Keratinocyte (primary cell): Measurements from ENCODE around the gene GALNT9.

Experiments
- EZH2 ChIP-seq: IDR thresholded peaks from one replicate; pipeline ENCODE4 v1.6.1; 2012; ENCODE audit warnings: inconsistent platforms, mild to moderate bottlenecking, low read length, moderate library complexity
- TF ChIP-seq, protein P1 (sequence below), 3 experiments: IDR thresholded peaks in 1 of 3; conservative IDR thresholded peaks in 1 of 3; optimal IDR thresholded peaks in 1 of 3; 2 replicates in 2 of 3; 3 replicates in 1 of 3; pipeline versions ENCODE3 to v1.5.1; 2011; ENCODE audit warnings: low read length in 3 of 3, mild to moderate bottlenecking in 3 of 3, moderate library complexity in 2 of 3, control low read depth in 1 of 3, inconsistent platforms in 1 of 3; ENCODE audit not compliant: insufficient read depth in 2 of 3; ENCODE audit errors: extremely low read depth in 1 of 3

- TF ChIP-seq, protein P1, sequence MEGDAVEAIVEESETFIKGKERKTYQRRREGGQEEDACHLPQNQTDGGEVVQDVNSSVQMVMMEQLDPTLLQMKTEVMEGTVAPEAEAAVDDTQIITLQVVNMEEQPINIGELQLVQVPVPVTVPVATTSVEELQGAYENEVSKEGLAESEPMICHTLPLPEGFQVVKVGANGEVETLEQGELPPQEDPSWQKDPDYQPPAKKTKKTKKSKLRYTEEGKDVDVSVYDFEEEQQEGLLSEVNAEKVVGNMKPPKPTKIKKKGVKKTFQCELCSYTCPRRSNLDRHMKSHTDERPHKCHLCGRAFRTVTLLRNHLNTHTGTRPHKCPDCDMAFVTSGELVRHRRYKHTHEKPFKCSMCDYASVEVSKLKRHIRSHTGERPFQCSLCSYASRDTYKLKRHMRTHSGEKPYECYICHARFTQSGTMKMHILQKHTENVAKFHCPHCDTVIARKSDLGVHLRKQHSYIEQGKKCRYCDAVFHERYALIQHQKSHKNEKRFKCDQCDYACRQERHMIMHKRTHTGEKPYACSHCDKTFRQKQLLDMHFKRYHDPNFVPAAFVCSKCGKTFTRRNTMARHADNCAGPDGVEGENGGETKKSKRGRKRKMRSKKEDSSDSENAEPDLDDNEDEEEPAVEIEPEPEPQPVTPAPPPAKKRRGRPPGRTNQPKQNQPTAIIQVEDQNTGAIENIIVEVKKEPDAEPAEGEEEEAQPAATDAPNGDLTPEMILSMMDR (optimal IDR thresholded peaks at IDR 0.05 in 1 of 3, IDR thresholded peaks at IDR 0.05 in 1 of 3, conservative IDR thresholded peaks at IDR 0.05 in 1 of 3; ENCODE audit: extremely low read depth in 1 of 3, insufficient read depth in 2 of 3, low read length in 3 of 3), result no peak
- TF ChIP-seq EZH2, result no peak
These were observed 107.1 kb downstream of the GALNT9 start for GRCh38 chr12:132222096-132222807.
